A549 (cell line): Measurements from ENCODE around the gene CCDC83. TPM values are rescaled to one million over a fixed set of nuclear protein-coding genes. Genes with fewer than 3 reads are reported as not detected.
A peak's percentile ranks its signal among the peaks of the same experiment; 100 is the strongest.
"Not testable (repeated sequence)": the region's sequence is repeated elsewhere in the genome, so short reads cannot be mapped to it uniquely, and the experiment has no call there.

Source experiments
- ATAC-seq, 2 experiments: fragments of 200-7000 bp in 1 of 2; fragments of >200 bp in 1 of 2; cut with Nextera tagmentation in 1 of 2; cut with Tn5 transposase in 1 of 2; 3 replicates each; pipeline versions ENCODE4 v1.8.0 to v1.9.1; 2018 to 2020; ENCODE audit warnings: mild to moderate bottlenecking in 1 of 2, moderate library complexity in 1 of 2
- CTCF ChIA-PET: fragments of 300-600 bp; sonication (Branson Sonifier 250); formaldehyde crosslinking; extraction: SDS; loops from one replicate; lab custom pipeline; 2021; ENCODE audit warnings: antibody characterized with exemption, inconsistent platforms; lab: Yijun Ruan, JAX
- POLR2A ChIA-PET: fragments of 350-600 bp; formaldehyde crosslinking; extraction: SDS; loops from one replicate; lab custom pipeline; 2021; ENCODE audit warnings: antibody characterized with exemption, inconsistent platforms; lab: Yijun Ruan, JAX
- DNase-seq, 2 experiments: peaks; one replicate each; pipeline versions ENCODE4 v3.0.0 to v3.0.0-alpha.2; 2011 to 2016; ENCODE audit warnings: low read depth in 1 of 2, low spot score in 1 of 2
- FAIRE-seq: peaks from 2 replicates; lab custom pipeline; 2011; peaks lifted over from hg19 to GRCh38; lab: Jason Lieb, UNC
- H3K27ac ChIP-seq, 2 experiments: fragments of >200 bp; sonication (Bioruptor Twin); formaldehyde crosslinking; 3 replicates each; pipeline ENCODE4 v1.5.1; 2016 to 2017
- H3K4me1 ChIP-seq: fragments of >200 bp; sonication (Bioruptor Twin); formaldehyde crosslinking; 3 replicates; pipeline ENCODE4 v1.6.1; 2016
- H3K4me2 ChIP-seq: fragments of >200 bp; sonication (Bioruptor Twin); formaldehyde crosslinking; 3 replicates; pipeline ENCODE4 v1.6.1; 2016
- H3K4me3 ChIP-seq: fragments of >200 bp; sonication (Bioruptor Twin); formaldehyde crosslinking; 3 replicates; pipeline ENCODE4 v1.5.1; 2016
- H3K9me3 ChIP-seq: fragments of >200 bp; sonication (Bioruptor Twin); formaldehyde crosslinking; 3 replicates; pipeline ENCODE4 v1.6.1; 2016
- ATOH8 ChIP-seq: fragments of 250-450 bp; sonication (Bioruptor Pico); IDR thresholded peaks from 2 replicates; pipeline ENCODE4 v1.5.0; 2020; ENCODE audit warnings: low read depth, mild to moderate bottlenecking, moderate library complexity
- BCL3 ChIP-seq: fragments of >200 bp; sonication (Bioruptor Twin); formaldehyde crosslinking; IDR thresholded peaks from 3 replicates; pipeline ENCODE4 v1.6.1; 2016
- CHD2 ChIP-seq: fragments of 150-350 bp; IDR thresholded peaks from 2 replicates; pipeline ENCODE4 v1.6.1; 2014; ENCODE audit warnings: low read length; ENCODE audit not compliant: partially characterized antibody
- EHF ChIP-seq: fragments of 250-450 bp; sonication (Bioruptor Pico); IDR thresholded peaks from 2 replicates; pipeline ENCODE4 v1.5.0; 2020; ENCODE audit warnings: mild to moderate bottlenecking
- FOSB ChIP-seq: fragments of 250-450 bp; sonication (Bioruptor Pico); IDR thresholded peaks from 2 replicates; pipeline ENCODE4 v1.5.0; 2020; ENCODE audit warnings: mild to moderate bottlenecking, moderate library complexity
- FOSL2 ChIP-seq, 2 experiments: fragments of 450-650 bp in 1 of 2; fragments of >200 bp in 1 of 2; sonication (Bioruptor Twin) in 1 of 2; formaldehyde crosslinking; IDR thresholded peaks; 2 replicates each; pipeline versions ENCODE4 v1.5.0 to v1.6.1; 2016 to 2020; ENCODE audit warnings: mild to moderate bottlenecking in 1 of 2, moderate library complexity in 1 of 2
- HES2 ChIP-seq: fragments of >200 bp; sonication (Bioruptor Twin); formaldehyde crosslinking; IDR thresholded peaks from 2 replicates; pipeline ENCODE4 v1.6.1; 2016
- HMGXB4 ChIP-seq: fragments of 250-450 bp; sonication (Bioruptor Pico); IDR thresholded peaks from 2 replicates; pipeline ENCODE4 v1.5.0; 2021; ENCODE audit warnings: mild to moderate bottlenecking, moderate library complexity, borderline replicate concordance
- HOXA7 ChIP-seq: fragments of 250-450 bp; sonication (Bioruptor Pico); IDR thresholded peaks from 2 replicates; pipeline ENCODE4 v1.5.0; 2020; ENCODE audit warnings: mild to moderate bottlenecking, moderate library complexity
- KDM1A ChIP-seq: fragments of 200-600 bp; sonication (generic); IDR thresholded peaks from 2 replicates; pipeline ENCODE4 v1.6.1; 2016; ENCODE audit warnings: low read depth, mild to moderate bottlenecking
- KDM5A ChIP-seq: fragments of 200-600 bp; sonication (generic); IDR thresholded peaks from 2 replicates; pipeline ENCODE4 v1.6.1; 2016; ENCODE audit warnings: antibody characterized with exemption, mild to moderate bottlenecking
- MAZ ChIP-seq: fragments of 150-350 bp; IDR thresholded peaks from 2 replicates; pipeline ENCODE4 v1.6.1; 2014; ENCODE audit warnings: antibody characterized with exemption, low read depth, low read length, borderline replicate concordance
- NFE2L2 ChIP-seq: fragments of 150-350 bp; conservative IDR thresholded peaks from 2 replicates; pipeline ENCODE4 v1.6.1; 2014; ENCODE audit warnings: low read length
- NR3C1 ChIP-seq: fragments of >200 bp; sonication (Bioruptor Twin); formaldehyde crosslinking; IDR thresholded peaks from 3 replicates; pipeline ENCODE4 v1.6.1; 2017
- PHF8 ChIP-seq: fragments of 200-600 bp; sonication (generic); IDR thresholded peaks from 2 replicates; pipeline ENCODE4 v1.6.1; 2016; ENCODE audit warnings: low read depth, mild to moderate bottlenecking, antibody characterized with exemption, moderate library complexity, borderline replicate concordance
- POLR2A ChIP-seq: IDR thresholded peaks from 2 replicates; pipeline ENCODE4 v1.6.1; 2012; ENCODE audit warnings: mild to moderate bottlenecking, low read length
- RARB ChIP-seq: fragments of 250-450 bp; sonication (Bioruptor Pico); IDR thresholded peaks from 2 replicates; pipeline ENCODE4 v1.8.0; 2021; ENCODE audit warnings: mild to moderate bottlenecking, moderate library complexity
- RFX5 ChIP-seq: fragments of 450-650 bp; IDR thresholded peaks from 2 replicates; pipeline ENCODE4 v1.7.1; 2014; ENCODE audit warnings: antibody characterized with exemption, mild to moderate bottlenecking, moderate library complexity
- RNF2 ChIP-seq: fragments of 200-600 bp; sonication (generic); IDR thresholded peaks from 2 replicates; pipeline ENCODE4 v1.6.1; 2016; ENCODE audit warnings: low read depth, mild to moderate bottlenecking, antibody characterized with exemption, moderate library complexity, borderline replicate concordance
- SREBF2 ChIP-seq: fragments of 450-650 bp; IDR thresholded peaks from 2 replicates; pipeline ENCODE4 v1.6.1; 2014; ENCODE audit warnings: mild to moderate bottlenecking, moderate library complexity
- TFCP2L1 ChIP-seq: fragments of 250-450 bp; sonication (Bioruptor Pico); IDR thresholded peaks from 2 replicates; pipeline ENCODE4 v1.5.0; 2021; ENCODE audit warnings: mild to moderate bottlenecking
- TP53 ChIP-seq: fragments of 250-450 bp; sonication (Bioruptor Pico); IDR thresholded peaks from 2 replicates; pipeline ENCODE4 v1.5.0; 2021; ENCODE audit warnings: mild to moderate bottlenecking, moderate library complexity
- USF2 ChIP-seq: fragments of 450-650 bp; IDR thresholded peaks from 2 replicates; pipeline ENCODE4 v1.6.1; 2014; ENCODE audit warnings: antibody characterized with exemption
- ZC3H11A ChIP-seq: fragments of 450-650 bp; IDR thresholded peaks from 2 replicates; pipeline ENCODE4 v1.6.1; 2014; ENCODE audit warnings: antibody characterized with exemption, mild to moderate bottlenecking
- ZSCAN20 ChIP-seq: fragments of 250-450 bp; sonication (Bioruptor Pico); IDR thresholded peaks from 2 replicates; pipeline ENCODE4 v1.8.0; 2022; ENCODE audit warnings: mild to moderate bottlenecking, moderate library complexity
- WGBS: methylation state at CpG from one replicate; pipeline ENCODE4 v1.1.6; 2017; ENCODE audit errors: missing lambda C conversion rate; 5-methylcytosine and 5-hydroxymethylcytosine counted together
- polyA plus RNA-seq, 4 experiments: library from polyadenylated mRNA; depleted of rRNA in 3 of 4; stranded (reverse); fragments of >200 nt; fragmentation: RNase III in 1 of 4; extraction: RNeasy Plus Mini Kit Qiagen cat#74134 plus additional on column Dnase treatment in 1 of 4; gene quantifications; 2 replicates in 3 of 4; 3 replicates in 1 of 4; pipeline ENCODE4 v1.2.3, GENCODE V29; 2011 to 2017

Gene CCDC83
- polyA plus RNA-seq, 2 of the 4 experiments (the other 2 are of a cell fraction) = not detected

- TF ChIP-seq CHD2 (no peak), KDM1A (no peak), ATOH8 (CRISPR knock-in tag) (no peak), MAZ (no peak), POLR2A (no peak), BCL3 (no peak), PHF8 (no peak), NFE2L2 (no peak), EHF (CRISPR knock-in tag) (no peak), FOSB (no peak), RFX5 (no peak), TP53 (CRISPR knock-in tag) (no peak), HOXA7 (CRISPR knock-in tag) (no peak), KDM5A (no peak), TFCP2L1 (no peak), RARB (CRISPR knock-in tag) (no peak)
- ChIA-PET POLR2A (interaction anchor here (0.6 kb wide), 1 partner anchor 311 kb away, joined by 3 read pairs; no protein-coding TSS in a partner anchor), CTCF (no interaction called here)
- no peak for FAIRE-seq
- peaks cover 18% of the 10 kb centered on the region for H3K4me1 ChIP-seq
- no peak for ATAC-seq
- DNase-seq = no peak
- WGBS = 99% methylated on average over 3 of the region's 3 CpGs
- no peak overlapping the region for H3K4me3 ChIP-seq
- no peak overlapping the region for H3K4me2 ChIP-seq
- H3K9me3 ChIP-seq = no peaks in the 10 kb centered on the region
- H3K27ac ChIP-seq = no peak overlapping the region
Measured at GRCh38 chr11:85951428-85952107, 96.4 kb downstream of the CCDC83 start.

- ATAC-seq, H3K4me2 ChIP-seq, DNase-seq, H3K9me3 ChIP-seq, FAIRE-seq, CTCF ChIA-PET, H3K4me3 ChIP-seq, H3K27ac ChIP-seq, POLR2A ChIA-PET: not testable (repeated sequence)
- H3K4me1 ChIP-seq = peaks cover 18% of the 10 kb centered on the region
- 79% methylated on average over 7 of the region's 7 CpGs for WGBS
Measured at GRCh38 chr11:85952108-85952485, 96.9 kb downstream of the CCDC83 start.

- POLR2A ChIA-PET = no interaction called here
- H3K4me2 ChIP-seq = no peak overlapping the region
- WGBS = 48% methylated on average over 2 of the region's 2 CpGs
- DNase-seq = no peak
- no peak for TF ChIP-seq RNF2
- TF ChIP-seq, all 56 proteins: peak for 0
- Histone ChIP-seq H3K4me1 (peaks cover 6% of the 10 kb centered on the region; the same call in 2 of the 3 replicates), H3K9me3 (no peaks in the 10 kb centered on the region), H3K27ac (no peak overlapping the region), H3K4me3 (no peak overlapping the region)
- FAIRE-seq (no peak), ATAC-seq (no peak)
- CTCF ChIA-PET = no interaction called here
Measured at GRCh38 chr11:85953491-85954143, 98.4 kb downstream of the CCDC83 start.

- FAIRE-seq (no peak), DNase-seq (no peak), ATAC-seq (peak in 1 of 2 experiments; percentile 27; a peak in 1 of 6 replicates)
- Histone ChIP-seq H3K9me3 (no peaks in the 10 kb centered on the region), H3K4me2 (no peak overlapping the region), H3K4me3 (no peak overlapping the region), H3K27ac (no peak overlapping the region), H3K4me1 (peaks cover 4% of the 10 kb centered on the region; the same call in 1 of the 3 replicates)
- 95% methylated on average over 1 of the region's 1 CpG for WGBS
- CTCF ChIA-PET = interaction anchor here (0.5 to 2.2 kb wide), 5 partner anchors 12 to 336 kb away, joined by 3 to 8 read pairs (median 3); no protein-coding TSS in a partner anchor
- POLR2A ChIA-PET = interaction anchor here (0.5 kb wide), 1 partner anchor 96 kb away, joined by 4 read pairs; no protein-coding TSS in a partner anchor
- no peak for TF ChIP-seq HOXA7 (CRISPR knock-in tag)
- no peak for TF ChIP-seq HMGXB4 (CRISPR knock-in tag)
- TF ChIP-seq NR3C1 = no peak
- no peak for TF ChIP-seq KDM1A
- TF ChIP-seq SREBF2 = no peak
- no peak for TF ChIP-seq PHF8
- no peak for TF ChIP-seq HES2
- no peak for TF ChIP-seq FOSB
- no peak for TF ChIP-seq ZSCAN20
- no peak for TF ChIP-seq ZC3H11A
- TF ChIP-seq FOSL2 (IDR thresholded peaks at IDR 0.05) = no peak
- TF ChIP-seq FOSL2 (CRISPR knock-in tag; IDR thresholded peaks at IDR 0.05) = no peak
- TF ChIP-seq USF2 = no peak
Measured at GRCh38 chr11:85955531-85955930, 100.3 kb downstream of the CCDC83 start.
